ENCODE results near the gene TRIP4.

DNA sequence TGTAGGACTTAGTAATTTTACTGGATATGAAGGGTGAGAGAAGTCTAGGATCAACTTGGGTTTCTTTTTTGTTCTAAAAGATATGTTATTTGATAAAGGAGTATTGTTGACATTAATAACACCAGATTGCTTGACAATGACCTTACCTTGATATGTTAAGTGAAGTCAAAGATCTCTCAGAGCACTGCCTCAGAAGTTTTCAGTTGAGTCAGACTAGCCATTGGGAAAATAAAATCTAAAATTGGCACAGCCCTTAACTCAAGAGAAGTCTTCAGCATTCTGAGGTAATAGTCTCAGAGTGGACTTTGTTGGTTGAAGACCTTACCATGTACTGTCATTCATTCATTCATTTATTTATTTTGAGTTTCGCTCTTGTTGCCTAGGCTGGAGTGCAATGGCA is 50.3 kb downstream of the TRIP4 start:
- TF ChIP-seq SIN3A (conservative IDR thresholded peaks at IDR 0.05 in 1 of 2, IDR thresholded peaks at IDR 0.05 in 1 of 2; ENCODE audit: low read depth in 1 of 2, low read length in 2 of 2), result no peak
- no peak for TF ChIP-seq POLR2A (IDR thresholded peaks at IDR 0.05; ENCODE audit: control extremely low read depth in 1 of 2, low read depth in 2 of 2, low read length in 2 of 2)
- TF ChIP-seq RFX5 (IDR thresholded peaks at IDR 0.05; ENCODE audit: borderline replicate concordance, low read depth, low read length), result no peak
- no peak for TF ChIP-seq RNF2 (IDR thresholded peaks at IDR 0.05; ENCODE audit: borderline replicate concordance, low read depth, low read length, missing control alignments, poor library complexity, severe bottlenecking)
- TF ChIP-seq TBP (IDR thresholded peaks at IDR 0.05; ENCODE audit: low read depth, low read length), result no peak
- TF ChIP-seq CTCF (IDR thresholded peaks at IDR 0.05; ENCODE audit: control extremely low read depth in 1 of 3, insufficient read depth in 1 of 3, low read depth in 1 of 3, low read length in 3 of 3), result no peak
- no peak for TF ChIP-seq RXRA (IDR thresholded peaks at IDR 0.05; ENCODE audit: insufficient read depth, low read depth, low read length)
- TF ChIP-seq ATF3 (IDR thresholded peaks at IDR 0.05; ENCODE audit: insufficient read depth, low read depth, low read length), result no peak
- TF ChIP-seq USF2 (IDR thresholded peaks at IDR 0.05; ENCODE audit: low read length), result no peak
- TF ChIP-seq MAFK (IDR thresholded peaks at IDR 0.05; ENCODE audit: low read depth, low read length), result no peak
- TF ChIP-seq, protein P1, sequence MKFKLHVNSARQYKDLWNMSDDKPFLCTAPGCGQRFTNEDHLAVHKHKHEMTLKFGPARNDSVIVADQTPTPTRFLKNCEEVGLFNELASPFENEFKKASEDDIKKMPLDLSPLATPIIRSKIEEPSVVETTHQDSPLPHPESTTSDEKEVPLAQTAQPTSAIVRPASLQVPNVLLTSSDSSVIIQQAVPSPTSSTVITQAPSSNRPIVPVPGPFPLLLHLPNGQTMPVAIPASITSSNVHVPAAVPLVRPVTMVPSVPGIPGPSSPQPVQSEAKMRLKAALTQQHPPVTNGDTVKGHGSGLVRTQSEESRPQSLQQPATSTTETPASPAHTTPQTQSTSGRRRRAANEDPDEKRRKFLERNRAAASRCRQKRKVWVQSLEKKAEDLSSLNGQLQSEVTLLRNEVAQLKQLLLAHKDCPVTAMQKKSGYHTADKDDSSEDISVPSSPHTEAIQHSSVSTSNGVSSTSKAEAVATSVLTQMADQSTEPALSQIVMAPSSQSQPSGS (IDR thresholded peaks at IDR 0.05; ENCODE audit: low read length), result no peak
- TF ChIP-seq BCL11A (IDR thresholded peaks at IDR 0.05; ENCODE audit: low read depth in 2 of 2, low read length in 2 of 2), result no peak
- TF ChIP-seq MAX (IDR thresholded peaks at IDR 0.05), result no peak
